IMR-90 (cell line): ENCODE data around the gene ACOXL. TPM values are rescaled to one million over a fixed set of nuclear protein-coding genes. Genes with fewer than 3 reads are reported as not detected.

Experiments used
- ATAC-seq: fragments of 200-7000 bp; cut with Tn5 transposase; 2 replicates; pipeline ENCODE4 v1.9.1; 2020; ENCODE audit warnings: low read depth, mild to moderate bottlenecking, moderate library complexity
- BruUV-seq: library from RNA; stranded (reverse); fragments of 400-500 nt; replicated peaks from 2 replicates; lab custom pipeline; 2021; lab: Mats Ljungman, UMichigan
- CTCF ChIA-PET: fragments of 300-600 bp; formaldehyde crosslinking; extraction: SDS; loops from one replicate; lab custom pipeline; 2021; ENCODE audit warnings: antibody characterized with exemption; lab: Yijun Ruan, JAX
- POLR2A ChIA-PET: fragments of 300-600 bp; sonication (Branson Sonifier 250); formaldehyde crosslinking; loops from one replicate; lab custom pipeline; 2022; ENCODE audit warnings: antibody characterized with exemption; ENCODE audit not compliant: unreplicated experiment; lab: Charles Lee
- DNase-seq: peaks from one replicate; pipeline ENCODE4 v3.0.0; 2013
- H2AFZ ChIP-seq: replicated peaks from 2 replicates; pipeline ENCODE3; 2013; ENCODE audit warnings: low read length, mild to moderate bottlenecking; ENCODE audit not compliant: poor library complexity
- H2AK5ac ChIP-seq: 2 replicates; pipeline ENCODE4 v1.6.1; 2013; ENCODE audit warnings: low read depth, low read length, inconsistent platforms
- H2AK9ac ChIP-seq: replicated peaks from 2 replicates; pipeline ENCODE3; 2013; ENCODE audit warnings: mild to moderate bottlenecking, low read depth, low read length, moderate library complexity; ENCODE audit not compliant: poor library complexity
- H2BK120ac ChIP-seq: 2 replicates; pipeline ENCODE4 v1.6.1; 2013; ENCODE audit warnings: low read depth, low read length, inconsistent platforms
- H2BK15ac ChIP-seq: 3 replicates; pipeline ENCODE4 v1.6.1; 2013; ENCODE audit warnings: low read depth, low read length, inconsistent platforms
- H2BK20ac ChIP-seq: 2 replicates; pipeline ENCODE4 v1.6.1; 2013; ENCODE audit warnings: low read depth, mild to moderate bottlenecking, inconsistent platforms, low read length, moderate library complexity
- H2BK5ac ChIP-seq: 2 replicates; pipeline ENCODE4 v1.6.1; 2013; ENCODE audit warnings: mild to moderate bottlenecking, low read depth, low read length, inconsistent platforms; ENCODE audit not compliant: poor library complexity, severe bottlenecking
- H3K14ac ChIP-seq: replicated peaks from 2 replicates; pipeline ENCODE4 v1.6.1; 2013; ENCODE audit warnings: low read depth, low read length, inconsistent platforms
- H3K18ac ChIP-seq: 2 replicates; pipeline ENCODE4 v1.6.1; 2013; ENCODE audit warnings: low read depth, low read length, control low read depth
- H3K23ac ChIP-seq: 2 replicates; pipeline ENCODE4 v1.6.1; 2013; ENCODE audit warnings: low read depth, low read length, inconsistent platforms
- H3K27ac ChIP-seq: 2 replicates; pipeline ENCODE4 v1.5.1; 2013; ENCODE audit warnings: mild to moderate bottlenecking, control low read depth, low read length; ENCODE audit not compliant: insufficient read depth
- H3K27me3 ChIP-seq: 2 replicates; pipeline ENCODE4 v1.6.1; 2013; ENCODE audit warnings: low read length; ENCODE audit not compliant: control insufficient read depth, insufficient read depth
- H3K36me3 ChIP-seq: 2 replicates; pipeline ENCODE4 v1.6.1; 2013; ENCODE audit warnings: low read length, mixed read lengths; ENCODE audit not compliant: control insufficient read depth, insufficient read depth
- H3K4ac ChIP-seq: 2 replicates; pipeline ENCODE4 v1.6.1; 2013; ENCODE audit warnings: low read depth, low read length, inconsistent platforms
- H3K4me1 ChIP-seq: 2 replicates; pipeline ENCODE4 v1.6.1; 2013; ENCODE audit warnings: low read length, mixed read lengths; ENCODE audit not compliant: control insufficient read depth, insufficient read depth
- H3K4me2 ChIP-seq: 2 replicates; pipeline ENCODE4 v1.6.1; 2013; ENCODE audit warnings: low read depth, mild to moderate bottlenecking, control low read depth, low read length, moderate library complexity
- H3K4me3 ChIP-seq: 2 replicates; pipeline ENCODE4 v1.5.1; 2013; ENCODE audit warnings: low read depth, mild to moderate bottlenecking, control low read depth, low read length, moderate library complexity; ENCODE audit not compliant: insufficient read depth
- H3K56ac ChIP-seq: 2 replicates; pipeline ENCODE4 v1.6.1; 2013; ENCODE audit warnings: low read length, inconsistent platforms; ENCODE audit not compliant: insufficient read depth; ENCODE audit errors: extremely low read depth
- H3K79me1 ChIP-seq, 2 experiments: 2 replicates each; pipeline ENCODE4 v1.6.1; 2013; ENCODE audit warnings: low read length in 2 of 2, inconsistent platforms in 1 of 2, low read depth in 1 of 2
- H3K9ac ChIP-seq: 2 replicates; pipeline ENCODE4 v1.6.1; 2013; ENCODE audit warnings: low read depth, low read length, control low read depth
- H3K9me1 ChIP-seq: 2 replicates; pipeline ENCODE4 v1.6.1; 2013; ENCODE audit warnings: low read length, inconsistent platforms; ENCODE audit not compliant: insufficient read depth
- H3K9me3 ChIP-seq: 2 replicates; pipeline ENCODE4 v1.6.1; 2013; ENCODE audit warnings: low read length; ENCODE audit not compliant: control insufficient read depth, insufficient read depth
- H4K20me1 ChIP-seq: 2 replicates; pipeline ENCODE4 v1.6.1; 2013; ENCODE audit warnings: low read length, inconsistent platforms; ENCODE audit not compliant: insufficient read depth
- H4K5ac ChIP-seq: 2 replicates; pipeline ENCODE4 v1.6.1; 2013; ENCODE audit warnings: mild to moderate bottlenecking, low read depth, low read length, control low read depth
- H4K8ac ChIP-seq, 2 experiments: 2 replicates each; pipeline ENCODE4 v1.6.1; 2013; ENCODE audit warnings: low read depth in 2 of 2, low read length in 2 of 2, control low read depth in 1 of 2, inconsistent platforms in 1 of 2
- H4K91ac ChIP-seq: 2 replicates; pipeline ENCODE4 v1.6.1; 2013; ENCODE audit warnings: low read depth, low read length, inconsistent platforms; ENCODE audit not compliant: insufficient read depth
- CEBPB ChIP-seq: IDR thresholded peaks from 2 replicates; pipeline ENCODE4 v1.6.1; 2012; ENCODE audit warnings: low read depth, low read length, improper control_type of control experiment
- FOS ChIP-seq: fragments of 150-350 bp; IDR thresholded peaks from 2 replicates; pipeline ENCODE4 v1.6.1; 2016; ENCODE audit warnings: low read depth, low read length
- RAD21 ChIP-seq: IDR thresholded peaks from 2 replicates; pipeline ENCODE4 v1.6.1; 2012; ENCODE audit warnings: low read length, improper control_type of control experiment
- RCOR1 ChIP-seq: IDR thresholded peaks from 2 replicates; pipeline ENCODE4 v1.6.1; 2012; ENCODE audit warnings: mild to moderate bottlenecking, low read length, improper control_type of control experiment; ENCODE audit not compliant: insufficient replicate concordance
- WGBS, 2 experiments: methylation state at CpG; one replicate each; pipeline versions ENCODE4 v1.1.5 to v1.1.7; 2013; ENCODE audit warnings: missing lambda C conversion rate in 2 of 2; ENCODE audit not compliant: insufficient read length in 1 of 2; ENCODE audit errors: extremely low coverage in 2 of 2; 5-methylcytosine and 5-hydroxymethylcytosine counted together
- dilution Hi-C: fragments of 300-500 bp; cut with HindIII; formaldehyde crosslinking; loops from one replicate; pipeline ENCODE4 v1.14.3; 2018; ENCODE audit warnings: low sequenced_read_pairs; ENCODE audit not compliant: unreplicated experiment
- in situ Hi-C: fragments of 300-500 bp; cut with MboI; formaldehyde crosslinking; loops from 3 replicates; pipeline ENCODE4 v1.14.3; 2019; ENCODE audit warnings: low sequenced_read_pairs, inconsistent platforms, mixed read lengths
- intact Hi-C: fragments of 100-400 bp; cut with micrococcal nuclease; formaldehyde crosslinking; loops from 2 replicates; pipeline ENCODE4 v1.10.0; 2022
- polyA plus RNA-seq, 3 experiments: library from polyadenylated mRNA; depleted of rRNA; stranded (reverse); fragments of >200 nt; gene quantifications; 2 replicates each; pipeline ENCODE4 v1.2.3, GENCODE V29; 2012; ENCODE audit warnings: low replicate concordance in 1 of 3
- total RNA-seq: library from RNA; depleted of rRNA; stranded (reverse); fragments of >200 nt; gene quantifications from 2 replicates; pipeline ENCODE4 v1.2.3, GENCODE V29; 2012

Gene ACOXL
- total and polyA plus RNA-seq, 2 of the 4 experiments (the other 2 are of a cell fraction): not detected

DNA sequence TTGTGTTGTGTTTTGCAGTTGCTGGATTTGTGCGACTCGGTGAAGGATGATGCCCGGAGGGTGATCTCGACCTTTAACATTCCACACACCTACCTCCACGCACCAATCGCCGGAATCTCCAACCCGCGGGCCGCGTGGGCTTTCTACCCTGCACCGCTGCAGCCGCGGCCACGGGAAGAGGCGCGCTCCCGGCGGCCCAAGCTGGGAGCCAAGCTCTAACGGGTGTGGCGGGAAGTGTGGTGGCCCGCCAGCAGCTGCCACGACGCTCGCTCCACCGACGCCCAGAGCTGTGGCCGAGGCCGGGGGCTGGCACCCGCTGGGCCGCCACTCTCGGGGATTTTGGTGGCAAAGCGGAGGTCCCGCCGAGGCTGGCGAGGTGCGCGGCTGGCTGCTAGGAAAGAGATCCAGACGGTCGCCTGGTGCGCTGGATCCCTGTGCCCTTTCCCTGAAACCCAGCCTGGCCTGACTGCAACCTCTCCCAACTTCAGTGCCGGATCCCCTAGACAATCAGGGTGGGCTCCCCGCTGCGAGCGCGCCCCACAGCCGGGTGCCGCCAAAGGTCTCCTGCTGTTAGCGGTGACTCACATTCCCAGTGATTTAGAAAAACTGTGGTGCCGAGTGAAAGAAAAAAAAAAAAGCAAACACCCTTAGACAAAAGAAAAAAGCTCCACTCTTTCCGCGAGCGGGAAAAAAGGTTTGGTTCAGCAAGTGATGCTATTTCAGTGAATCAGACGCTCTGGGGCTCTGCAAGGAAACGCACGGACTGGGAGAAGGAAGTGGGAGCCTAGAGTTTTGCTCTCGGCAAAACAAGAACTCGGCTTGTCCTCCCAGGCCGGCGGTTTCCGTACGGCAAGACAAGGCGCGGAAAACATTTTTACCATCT is 385.5 kb downstream of the ACOXL start:
- H3K14ac ChIP-seq: no peak overlapping the region
- H2AK5ac ChIP-seq: no peak overlapping the region
- no peaks in the 10 kb centered on the region for H3K9me1 ChIP-seq
- no peaks in the 10 kb centered on the region for H3K36me3 ChIP-seq
- peaks cover 2% of the 10 kb centered on the region for H3K4me1 ChIP-seq
- H3K23ac ChIP-seq: 0 out of 2 replicates have a peak overlapping the region, but pooled peaks have one; percentile 37
- WGBS, 2 experiments: 25% methylated on average over 15 of the region's 64 CpGs; no CpG with 5 or more reads in 1 of the 2 experiments
- TF ChIP-seq CEBPB (no peak), FOS (0 out of 2 replicates have a peak, but pooled peaks have one; percentile 15), RAD21 (0 out of 2 replicates have a peak, but pooled peaks have one; percentile 14), RCOR1 (no peak)
- H2BK120ac ChIP-seq: no peak overlapping the region
- no peak overlapping the region for H3K56ac ChIP-seq
- H3K27me3 ChIP-seq: peaks cover 31% of the 10 kb centered on the region
- ChIA-PET CTCF (interaction anchor here (1.0 to 1.2 kb wide), 3 partner anchors 20 to 583 kb away, joined by 3 to 6 read pairs (median 4); no protein-coding TSS in a partner anchor), POLR2A (interaction anchor here (0.6 kb wide), 3 partner anchors 50 to 1906 kb away, joined by 3 to 4 read pairs (median 3); no protein-coding TSS in a partner anchor)
- intact Hi-C loops: loop anchor here (1.0 to 2.0 kb wide), 3 partner anchors 305 to 585 kb away; no protein-coding TSS in a partner anchor
- H2BK5ac ChIP-seq: no peak overlapping the region
- H3K4me3 ChIP-seq: peak overlapping the region; percentile 31
- ATAC-seq: no peak
- peak; percentile 77 for DNase-seq
- H2BK15ac ChIP-seq: no peak overlapping the region
- H3K9me3 ChIP-seq: peaks cover 3% of the 10 kb centered on the region; the same call in 1 of the 2 replicates
- dilution Hi-C loops: no loop called here
- in situ Hi-C loops: loop anchor here (5.0 to 10.0 kb wide), 2 partner anchors 557 to 584 kb away; no protein-coding TSS in a partner anchor
- H4K8ac ChIP-seq: no peak overlapping the region
- peaks cover 0 to 3% of the 10 kb centered on the region in 2 experiments; a peak in 1 of 4 replicates for H3K79me1 ChIP-seq
- peaks cover 13% of the 10 kb centered on the region; the same call in 1 of the 2 replicates for H4K20me1 ChIP-seq
- 0 out of 2 replicates have a peak overlapping the region, but pooled peaks have one; percentile 2 for H3K9ac ChIP-seq
- H3K18ac ChIP-seq: no peak overlapping the region
- H4K91ac ChIP-seq: no peak overlapping the region
- no peak overlapping the region for H2BK20ac ChIP-seq
- no peak overlapping the region for H3K27ac ChIP-seq
- H2AFZ ChIP-seq: peak overlapping the region; percentile 86
- peak overlapping the region; percentile 47 for H2AK9ac ChIP-seq
- peak overlapping the region; percentile 85 for H3K4me2 ChIP-seq
- no peak overlapping the region for H4K5ac ChIP-seq
- BruUV-seq: no TSS peak
- H3K4ac ChIP-seq: no peak overlapping the region
